Esophagus muscularis mucosa (tissue), 3 donors: ENCODE measurements around the gene GON4L.

Experiments used
- CTCF ChIP-seq, 3 experiments: fragments of 200-600 bp in 2 of 3; fragments of 450-650 bp in 1 of 3; sonication (generic) in 2 of 3; IDR thresholded peaks; one replicate each; pipeline ENCODE4 v1.5.1; 2017 to 2019; ENCODE audit warnings: antibody characterized with exemption in 3 of 3, mild to moderate bottlenecking in 2 of 3, moderate library complexity in 1 of 3
- POLR2A ChIP-seq: fragments of 450-650 bp; IDR thresholded peaks from one replicate; pipeline ENCODE4 v1.6.1; 2017; ENCODE audit warnings: antibody characterized with exemption, moderate library complexity, mild to moderate bottlenecking, low read depth

DNA sequence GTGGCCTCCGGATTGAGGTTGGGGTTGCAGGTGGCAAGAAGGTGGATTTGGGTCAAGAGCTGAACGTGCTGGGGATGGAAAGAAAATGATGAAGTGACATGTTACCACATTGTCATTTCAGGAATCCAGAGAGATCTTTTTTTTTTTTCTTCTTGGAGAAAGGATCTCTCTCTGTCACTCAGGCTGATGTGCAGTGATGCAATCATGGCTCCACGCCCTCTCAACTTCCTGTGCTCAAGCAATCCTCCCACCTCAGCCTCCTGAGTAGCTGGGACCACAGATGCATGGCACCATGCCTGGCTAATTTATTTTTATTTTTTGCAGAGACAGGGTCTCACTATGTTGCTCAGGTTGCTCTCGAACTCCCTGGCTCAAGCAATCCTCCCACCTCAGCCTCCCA, 80.6 kb downstream of the GON4L start:
- TF ChIP-seq POLR2A, result no peak
- TF ChIP-seq CTCF (IDR thresholded peaks at IDR 0.05), result no peak
